GM21423 (cell line): Measurements from ENCODE around the gene RTN1.

Experiments used
- ATAC-seq: cut with Tn5 transposase; IDR thresholded peaks from one replicate; pipeline ENCODE4 v1.9.1; 2021; ENCODE audit warnings: mild to moderate bottlenecking, moderate library complexity; ENCODE audit not compliant: unreplicated experiment

The RTN1 gene

DNA sequence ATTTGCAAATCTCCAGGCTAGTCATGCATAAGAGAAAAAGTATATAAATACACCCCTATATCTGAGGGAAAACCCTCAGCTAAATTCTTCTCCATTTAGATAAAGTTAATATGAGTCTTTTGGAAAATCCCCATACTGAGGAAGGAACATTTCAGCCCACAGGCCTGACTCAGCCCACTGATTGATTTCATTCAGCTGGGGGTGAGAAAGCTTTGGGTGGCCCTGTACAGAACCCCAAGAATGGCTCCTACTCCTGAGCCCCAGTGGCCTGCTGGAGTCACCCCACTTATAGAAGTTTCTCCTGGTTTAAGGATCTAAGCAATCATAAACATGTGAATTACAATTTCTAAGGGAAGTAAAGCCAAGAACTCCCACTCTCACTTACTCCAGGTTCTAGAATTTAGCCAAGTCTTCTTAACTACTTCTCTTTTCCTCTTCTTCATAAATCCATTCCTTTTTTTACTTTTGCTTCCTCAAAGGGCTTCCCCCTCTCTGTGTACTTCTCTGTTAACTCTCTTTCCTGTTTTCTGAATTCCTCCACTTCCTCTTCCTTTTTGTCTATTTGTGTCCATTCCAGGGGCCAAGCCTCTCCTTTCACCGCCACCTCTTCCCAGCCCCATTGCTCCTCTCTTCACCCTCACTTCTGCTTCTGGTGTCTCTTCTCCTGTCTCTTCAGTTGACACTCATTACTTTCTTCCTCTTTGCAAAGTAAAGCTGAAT, 21.0 kb downstream of the RTN1 start:
- ATAC-seq: no peak

DNA sequence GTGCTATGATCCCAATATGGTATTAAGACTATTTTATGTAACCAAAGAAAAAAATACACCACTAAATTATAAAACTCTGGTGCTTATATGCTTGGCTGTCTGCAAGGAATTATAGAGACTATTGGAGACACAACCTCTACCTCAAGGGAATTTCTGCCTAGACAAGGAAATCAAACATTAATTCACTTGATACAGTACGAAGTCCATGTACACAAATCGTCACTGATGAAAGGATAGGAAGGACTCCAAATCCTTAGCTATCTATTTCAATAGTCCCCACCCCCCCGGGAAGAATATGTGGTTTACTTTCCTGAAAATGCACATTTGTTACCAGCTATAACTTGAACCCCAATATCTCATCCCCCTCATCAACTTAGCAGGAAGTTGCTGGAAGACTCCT, 21.9 kb downstream of the RTN1 start:
- no peak for ATAC-seq

DNA sequence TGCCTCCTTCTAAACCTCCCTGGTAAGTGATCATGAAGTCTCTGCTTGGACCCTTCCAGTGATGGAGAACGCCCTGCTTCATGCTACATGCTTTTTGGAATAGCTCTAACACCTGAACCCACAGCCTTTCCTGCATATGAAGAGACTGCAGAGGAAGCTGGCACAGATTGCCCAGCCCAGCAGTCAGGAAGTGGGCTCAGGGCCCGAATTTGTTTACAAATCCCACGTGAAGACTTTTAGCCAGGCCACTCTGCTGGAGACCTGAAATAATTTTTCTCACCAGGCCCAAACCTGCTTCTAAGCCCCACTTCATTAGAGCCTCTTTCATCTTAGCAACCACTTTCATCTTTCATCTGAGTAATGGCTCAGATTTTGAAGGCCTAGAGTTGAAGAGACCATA, 22.9 kb downstream of the RTN1 start:
- no peak for ATAC-seq

DNA sequence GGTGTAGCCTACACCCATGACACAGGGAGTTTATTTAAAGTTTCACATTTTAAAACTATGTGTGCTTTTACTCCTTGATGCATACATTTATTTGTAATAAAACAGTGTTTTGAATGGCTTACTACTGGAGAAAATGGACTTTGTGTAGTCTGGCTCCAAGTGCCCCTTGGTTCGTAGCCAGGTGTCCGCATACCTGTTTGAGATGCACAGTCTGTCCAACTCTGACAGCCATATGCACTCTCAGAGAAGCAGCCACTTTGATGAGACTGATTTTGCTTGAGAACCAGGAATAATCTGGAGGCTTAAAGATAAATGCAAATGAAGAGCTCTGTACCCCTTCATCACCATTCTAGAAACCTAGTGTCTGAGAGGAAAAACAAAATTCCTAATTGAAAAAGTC, 24.0 kb downstream of the RTN1 start:
- no peak for ATAC-seq

DNA sequence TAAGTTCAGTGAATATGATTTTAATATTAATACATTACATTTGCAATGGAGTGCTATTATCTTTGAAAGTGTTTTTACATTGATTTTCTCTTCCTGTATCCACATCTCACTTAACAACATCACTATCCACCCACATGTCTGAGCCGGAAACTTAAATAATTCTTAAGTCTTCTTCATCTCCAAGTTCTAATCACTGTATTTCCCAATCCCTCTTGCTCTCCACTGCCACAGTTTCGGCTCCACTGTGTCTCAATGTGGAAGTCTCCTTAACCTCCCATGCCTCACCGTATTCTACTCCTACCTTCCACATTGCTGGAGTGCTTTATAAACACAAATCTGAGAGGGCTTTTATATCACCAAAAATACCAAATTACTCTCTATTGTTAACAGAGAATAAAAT, 25.3 kb downstream of the RTN1 start:
- ATAC-seq: no peak

DNA sequence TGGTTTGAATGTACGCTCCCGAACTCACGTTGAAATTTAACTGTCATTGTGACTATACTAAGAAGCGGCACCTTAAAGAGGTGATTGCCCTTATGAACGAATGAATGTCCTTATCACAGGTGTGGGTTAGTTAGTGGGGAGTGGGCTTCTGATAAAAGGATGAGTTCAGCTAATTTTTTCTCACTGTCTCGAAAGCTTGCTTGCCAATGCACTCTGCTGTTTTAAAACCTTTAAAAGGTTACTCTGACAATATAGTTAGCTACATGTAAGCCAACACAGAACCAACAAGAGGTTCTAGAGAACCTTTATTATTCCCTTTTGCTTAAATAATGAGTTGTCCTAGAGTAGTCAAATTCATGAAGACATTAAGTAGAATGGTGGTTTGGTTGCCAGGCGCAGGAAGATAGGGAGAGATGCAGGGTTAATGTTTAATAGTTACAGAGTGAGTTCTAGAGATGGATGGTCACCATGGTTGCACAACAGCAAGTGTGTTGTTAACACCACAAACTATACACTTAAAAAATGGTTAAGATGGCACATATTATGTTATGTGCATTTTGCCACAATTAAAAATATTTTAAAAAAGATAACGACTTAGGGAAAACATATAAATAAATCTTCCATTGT, 26.3 kb downstream of the RTN1 start:
- ATAC-seq: no peak

DNA sequence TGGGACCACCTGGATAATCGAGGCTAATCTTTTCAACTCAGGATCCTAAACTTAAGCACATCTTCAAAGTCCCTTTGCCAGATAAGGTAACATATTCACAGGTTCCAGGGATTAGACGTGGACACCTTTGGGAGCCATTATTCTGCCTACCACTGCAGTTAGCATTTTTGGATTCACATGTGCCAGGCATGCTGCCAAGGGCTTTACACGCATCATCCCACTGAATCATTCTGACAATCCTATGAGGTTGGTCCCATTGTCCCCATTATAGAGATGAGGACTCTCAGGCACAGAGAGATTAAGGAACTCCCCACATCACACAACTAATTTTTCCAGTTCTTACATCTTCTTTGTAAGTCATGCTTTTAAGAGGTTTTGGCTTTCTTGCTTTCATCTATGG, 34.5 kb downstream of the RTN1 start:
- no peak for ATAC-seq

DNA sequence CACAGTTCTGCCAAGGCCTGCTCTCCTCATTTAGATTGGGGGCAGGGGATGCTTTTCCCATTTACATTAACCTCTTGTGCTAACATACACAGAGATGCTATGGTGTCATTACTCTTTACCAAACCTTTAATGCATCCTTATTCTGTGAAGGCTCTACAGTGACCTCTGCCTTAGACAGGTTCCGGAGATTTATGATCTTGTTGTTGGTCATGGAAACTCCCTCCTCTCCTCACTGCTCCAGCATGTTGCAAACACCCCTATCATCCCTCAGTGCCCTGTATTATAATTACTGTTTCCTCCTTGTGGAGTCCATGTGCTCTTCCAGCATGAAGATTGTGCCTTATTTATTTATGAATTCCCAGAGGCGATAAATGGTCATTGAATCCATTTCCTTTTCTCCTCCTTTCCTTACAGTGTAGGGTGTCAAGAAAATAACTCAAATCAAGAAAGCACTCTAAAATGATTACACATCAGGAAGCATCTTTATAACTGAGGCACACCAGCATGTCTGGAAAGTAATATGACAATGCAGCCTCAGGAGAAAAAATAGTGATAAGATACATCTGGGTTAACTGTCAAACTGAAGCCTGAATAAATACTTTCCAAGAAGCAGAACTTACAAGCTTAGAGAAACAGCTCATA, 37.8 kb downstream of the RTN1 start:
- ATAC-seq: no peak

DNA sequence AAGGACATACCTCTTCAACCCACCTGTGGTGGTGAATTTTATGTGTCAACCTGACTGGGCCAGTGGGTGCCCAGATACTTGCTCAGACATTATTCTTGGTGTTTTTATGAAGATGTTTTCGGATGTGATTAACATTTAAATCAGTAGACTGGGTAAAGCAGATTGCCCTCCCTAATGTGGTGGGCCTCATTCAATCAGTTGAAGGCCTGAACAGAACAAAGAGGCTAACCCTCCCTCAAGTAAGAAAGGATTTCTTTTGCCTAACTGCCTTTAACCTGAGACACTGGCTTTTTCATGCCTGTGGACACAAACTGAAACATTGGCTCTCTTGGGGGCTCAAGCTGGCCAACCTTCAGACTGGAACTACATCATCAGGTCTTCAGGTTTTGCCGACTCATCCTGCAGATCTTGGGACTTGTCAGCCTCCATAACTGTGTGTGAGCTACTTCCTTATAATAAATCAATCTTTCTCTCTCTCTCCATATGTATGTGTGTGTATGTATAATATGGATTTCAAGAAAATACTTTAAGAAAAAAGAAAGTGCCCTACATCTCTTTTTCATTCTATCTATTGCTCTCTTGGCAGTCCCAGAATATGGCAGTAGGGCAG, 39.4 kb downstream of the RTN1 start:
- no peak for ATAC-seq

DNA sequence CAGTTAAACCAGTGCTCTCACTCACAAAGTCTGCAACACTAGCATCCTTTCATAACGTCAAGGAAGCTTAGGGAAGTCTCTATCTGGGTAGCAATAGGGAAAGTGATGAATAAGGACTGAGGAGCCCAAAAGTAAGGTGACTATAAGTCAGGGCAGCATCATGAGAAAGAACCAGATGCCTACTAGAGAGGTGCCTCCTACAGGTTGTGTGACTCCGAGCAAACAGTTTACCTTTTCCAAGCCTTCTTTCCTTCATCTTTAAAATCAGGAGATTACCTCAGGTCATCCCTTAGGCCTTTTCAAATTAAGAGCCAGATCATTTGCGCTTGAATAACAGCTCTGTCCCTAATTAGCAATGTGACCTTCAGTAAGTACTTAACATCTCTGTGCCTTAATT, 40.2 kb downstream of the RTN1 start:
- ATAC-seq: no peak

DNA sequence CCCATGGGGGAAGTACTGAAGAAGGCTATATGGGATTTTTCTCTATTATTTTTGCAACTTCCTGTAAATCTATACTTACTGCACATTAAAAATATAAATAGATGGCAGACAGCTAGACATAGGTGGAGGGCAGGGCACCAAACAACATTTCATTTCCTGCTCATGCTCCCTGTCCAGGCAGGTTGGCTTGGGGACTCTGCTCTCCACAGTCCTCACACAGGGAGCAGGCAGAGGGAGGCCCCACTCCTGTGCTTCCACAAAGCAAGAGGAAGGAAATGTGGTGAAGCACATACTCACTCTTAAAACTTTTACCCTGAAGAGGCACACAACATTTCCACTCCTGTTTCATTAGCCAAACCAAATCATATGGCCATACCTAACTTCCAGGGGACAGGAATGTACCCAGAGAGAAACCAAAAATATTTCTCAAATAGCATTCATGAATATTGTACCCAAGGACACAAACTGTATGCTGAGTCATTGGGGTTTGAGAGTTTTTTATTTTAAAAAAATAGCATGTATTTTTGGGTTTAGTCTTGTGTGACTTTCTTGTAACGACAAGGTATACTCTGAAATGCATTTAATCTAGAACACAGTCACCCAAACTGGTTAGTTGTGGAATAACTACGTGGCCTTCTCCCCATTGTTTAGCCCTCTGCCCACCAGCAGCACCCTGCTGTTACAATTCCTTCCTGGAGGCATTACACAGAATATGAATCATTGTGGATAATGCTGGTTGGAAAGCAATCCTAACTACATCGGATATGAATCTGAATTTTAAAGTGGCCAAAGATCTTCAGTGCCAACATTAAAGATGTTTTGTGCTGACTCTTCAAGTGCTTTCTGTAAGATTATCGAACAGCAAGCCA, 40.9 kb downstream of the RTN1 start:
- ATAC-seq: no peak

DNA sequence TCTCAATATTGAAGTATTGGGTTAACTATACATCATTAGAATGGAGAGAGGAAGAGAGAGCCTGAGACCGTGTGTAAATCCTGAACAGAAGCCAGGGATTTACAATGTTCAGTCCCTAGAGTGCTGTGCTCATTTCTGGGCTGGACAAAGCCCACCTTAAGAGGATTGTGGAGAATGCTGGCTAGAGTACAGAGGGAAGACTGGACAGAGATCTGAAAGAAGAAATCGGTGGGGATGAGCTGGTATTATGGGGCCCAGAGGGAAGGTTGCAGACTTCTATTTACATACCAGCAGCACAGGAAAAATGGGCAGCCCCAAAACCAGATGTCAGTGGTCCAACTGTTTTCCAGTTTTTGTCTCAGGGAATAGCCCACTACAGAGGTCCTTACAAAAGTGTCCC, 42.3 kb downstream of the RTN1 start:
- ATAC-seq: no peak

DNA sequence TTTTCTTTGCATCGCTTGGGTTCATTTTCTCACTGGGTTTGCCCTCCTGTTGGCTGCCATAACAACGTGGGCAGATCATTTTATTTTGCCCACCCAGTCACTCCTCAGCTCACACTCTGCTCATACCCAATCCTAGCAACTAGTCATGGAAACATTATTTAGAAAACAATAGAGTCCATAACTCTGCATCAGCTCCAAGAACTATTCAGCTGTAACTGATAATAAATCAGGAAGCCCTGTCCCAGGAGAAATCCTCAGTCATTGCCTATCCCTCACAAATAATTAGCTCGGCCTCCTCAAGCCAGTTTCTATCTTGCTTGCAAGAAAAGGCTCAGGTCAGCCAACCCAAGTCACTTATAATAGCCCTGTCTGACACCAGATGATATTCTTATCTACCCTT, 43.2 kb downstream of the RTN1 start:
- no peak for ATAC-seq

DNA sequence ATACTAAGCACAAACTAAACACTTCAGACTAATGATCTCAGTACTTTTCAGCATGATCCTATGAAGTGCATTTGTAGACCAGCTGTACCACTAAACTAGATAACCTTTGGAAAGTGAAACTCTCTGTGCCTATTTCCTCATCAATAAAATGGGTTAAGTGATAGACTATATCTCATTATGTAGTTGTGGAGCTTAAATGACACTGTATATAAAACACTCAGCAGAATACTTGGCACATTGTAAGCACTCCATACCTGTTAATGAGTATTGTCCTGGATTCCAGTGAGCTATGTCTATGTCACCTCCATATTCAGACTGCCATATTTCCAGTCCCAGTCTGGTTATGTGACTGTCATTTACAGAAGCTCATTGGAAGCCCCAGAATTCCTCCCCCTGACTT, 44.4 kb downstream of the RTN1 start:
- no peak for ATAC-seq

DNA sequence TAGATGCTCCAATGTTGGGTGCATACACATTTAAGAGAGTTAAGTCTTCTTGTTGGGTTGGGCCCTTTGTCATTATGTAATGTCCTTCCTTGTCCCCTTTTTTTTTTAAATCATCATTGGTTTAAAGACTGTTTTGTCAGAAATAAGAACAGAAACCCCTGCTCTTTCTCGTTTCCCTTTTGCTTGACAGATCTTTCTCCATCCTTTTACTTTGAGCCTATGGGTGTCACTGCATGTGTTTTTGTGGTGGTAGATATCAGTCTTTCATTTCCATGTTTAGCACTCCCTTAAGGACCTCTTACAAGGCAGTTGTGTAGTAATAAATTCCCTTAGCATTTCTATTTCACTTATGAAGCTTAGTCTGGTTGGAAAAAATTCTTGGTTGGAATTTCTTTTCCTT, 47.4 kb downstream of the RTN1 start:
- ATAC-seq: no peak

DNA sequence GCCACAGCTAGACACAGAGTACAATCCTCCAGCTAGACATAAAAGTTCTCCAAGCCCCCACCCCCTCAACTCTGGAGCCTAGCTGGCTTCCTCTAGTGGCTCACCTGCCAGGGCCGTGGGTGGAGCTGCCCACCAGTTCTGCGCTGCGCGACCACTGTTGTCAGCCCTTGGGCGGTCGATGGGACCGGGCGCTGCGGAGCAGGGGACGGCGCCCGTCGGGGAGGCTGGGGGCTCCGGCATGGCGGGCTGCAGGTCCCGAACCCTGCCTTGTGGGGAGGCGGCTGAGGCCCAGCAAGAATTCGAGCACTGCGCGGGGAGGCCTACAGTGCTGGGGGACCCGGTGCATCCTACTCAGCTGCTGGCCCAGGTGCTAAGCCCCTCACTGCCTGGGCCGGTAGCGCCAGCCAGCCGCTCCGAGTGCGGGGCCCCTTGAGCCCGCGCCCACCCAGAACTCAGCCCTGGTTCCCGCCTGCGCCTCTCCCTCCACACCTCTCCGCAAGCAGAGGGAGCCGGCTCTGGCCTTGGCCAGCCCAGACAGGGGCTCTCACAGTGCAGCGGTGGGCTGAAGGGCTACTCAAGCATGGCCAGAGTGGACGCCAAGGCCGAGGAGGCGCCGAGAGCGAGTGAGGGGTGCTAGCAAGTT, 51.0 kb downstream of the RTN1 start:
- no peak for ATAC-seq

DNA sequence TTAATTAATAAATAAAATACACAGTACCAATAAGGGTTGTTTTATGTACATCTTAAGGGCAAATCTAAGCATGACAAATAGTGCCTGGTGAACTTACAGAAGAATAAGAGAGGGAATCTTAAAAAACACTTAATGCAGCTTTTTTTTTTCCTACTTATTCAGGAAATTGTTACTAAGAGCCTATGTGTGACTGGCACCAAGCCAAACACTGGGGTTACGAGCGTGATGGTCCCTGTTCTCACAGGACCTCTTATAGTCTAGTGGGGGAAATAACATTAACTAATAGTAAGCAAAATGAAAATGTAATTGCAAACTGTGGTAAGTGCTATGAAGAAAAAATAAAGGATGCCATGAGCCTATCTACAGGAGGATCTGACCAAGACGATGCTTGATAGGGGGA, 53.6 kb downstream of the RTN1 start:
- ATAC-seq: no peak

DNA sequence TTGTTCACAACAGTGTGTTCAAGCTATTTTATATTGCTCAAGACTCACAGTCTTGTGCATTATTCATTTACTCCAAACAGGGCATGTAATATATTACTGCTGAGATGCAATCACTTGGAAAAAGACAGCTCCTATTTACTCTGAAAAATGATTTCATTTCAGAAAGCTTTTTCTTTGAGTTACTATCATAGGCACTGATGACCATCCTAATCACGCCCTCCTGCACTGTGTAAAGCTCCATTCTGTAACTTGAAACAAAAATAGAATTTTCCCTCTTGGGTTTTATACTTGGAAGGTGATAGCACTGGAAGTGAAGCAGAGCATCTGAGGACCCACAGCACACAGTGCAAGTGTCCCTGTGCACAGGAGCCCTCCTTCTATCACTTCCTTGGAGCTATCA, 55.6 kb downstream of the RTN1 start:
- ATAC-seq: no peak

DNA sequence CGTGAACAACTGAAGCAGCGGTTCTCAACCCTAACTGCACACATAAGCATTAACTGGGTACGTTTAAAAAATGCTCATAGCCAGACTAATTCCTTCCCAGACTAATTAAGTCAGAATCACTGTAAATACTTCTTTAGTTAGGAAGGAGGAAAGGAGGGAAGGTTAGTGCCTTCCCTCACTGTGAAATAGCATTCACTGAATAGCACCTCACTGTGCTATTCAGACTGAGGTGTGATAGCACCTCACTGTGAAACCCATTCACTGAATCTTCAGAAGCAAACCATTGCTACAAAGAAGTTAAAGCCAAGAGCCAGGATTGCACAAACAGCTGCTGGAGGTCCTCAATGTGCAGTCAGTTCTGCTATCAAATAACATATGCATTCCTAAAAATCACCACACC, 58.8 kb downstream of the RTN1 start:
- no peak for ATAC-seq

DNA sequence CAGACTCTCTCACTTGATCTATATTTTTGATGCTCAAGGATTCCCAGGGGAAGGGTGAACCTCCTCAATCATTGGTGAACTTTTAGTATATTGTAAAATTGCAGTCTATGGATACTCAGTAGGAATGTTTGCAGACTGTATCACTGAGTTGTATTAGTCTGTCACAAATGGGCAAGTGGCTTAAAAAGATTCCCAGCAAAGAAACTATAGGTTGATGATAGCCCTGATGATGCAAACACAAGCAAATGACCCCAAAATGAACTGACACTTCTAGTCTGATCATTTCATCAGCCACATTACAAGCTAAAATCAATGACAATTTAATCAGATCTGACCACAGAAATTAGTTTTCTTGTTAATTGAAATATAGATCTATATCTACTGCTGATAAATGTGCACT, 59.5 kb downstream of the RTN1 start:
- ATAC-seq: no peak
